ENCODE data around the gene SEC14L5.

The SEC14L5 gene

GRCh38 chr16:5015351-5015750, 57.2 kb downstream of the SEC14L5 start:
- Histone ChIP-seq H4K8ac (ENCODE audit: low read depth, low read length) (no peak overlapping the region), H3K4me1 (ENCODE audit: control insufficient read depth in 2 of 2, insufficient read depth in 1 of 2, low read depth in 1 of 2, low read length in 2 of 2) (no peaks in the 10 kb centered on the region), H3K79me1 (ENCODE audit: low read depth, low read length) (no peaks in the 10 kb centered on the region), H3K4ac (ENCODE audit: low read length) (no peak overlapping the region), H3K36me3 (replicated peaks in 1 of 2; ENCODE audit: control insufficient read depth in 2 of 2, insufficient read depth in 2 of 2, low read length in 2 of 2) (no peaks in the 10 kb centered on the region), H3K23ac (ENCODE audit: low read depth, low read length, poor library complexity) (no peak overlapping the region), H2BK5ac (ENCODE audit: low read length) (no peak overlapping the region), H3K9ac (ENCODE audit: low read depth, low read length, poor library complexity) (no peak overlapping the region), H2BK120ac (ENCODE audit: low read depth, low read length) (no peak overlapping the region), H3K4me3 (ENCODE audit: low read length in 2 of 2) (no peak overlapping the region), H2AFZ (ENCODE audit: low read length) (no peak overlapping the region), H3K4me2 (ENCODE audit: insufficient read depth, low read length, poor library complexity, severe bottlenecking) (no peak overlapping the region), H3K9me3 (replicated peaks in 1 of 2; ENCODE audit: control insufficient read depth in 2 of 2, insufficient read depth in 1 of 2, low read depth in 1 of 2, low read length in 2 of 2) (peaks cover 0 to 1% of the 10 kb centered on the region in 2 donors), H4K91ac (ENCODE audit: low read depth, low read length, poor library complexity) (no peak overlapping the region), H2BK12ac (ENCODE audit: low read length) (no peak overlapping the region), H3K27me3 (ENCODE audit: control insufficient read depth in 3 of 3, insufficient read depth in 3 of 3, low read depth in 1 of 3, low read length in 3 of 3) (peaks cover 0 to 23% (median 0%) of the 10 kb centered on the region in 3 experiments), H3K27ac (replicated peaks; ENCODE audit: low read length) (no peak overlapping the region), H2AK5ac (ENCODE audit: low read depth, low read length) (no peak overlapping the region), H3K18ac (ENCODE audit: low read length) (no peak overlapping the region), H3K14ac (ENCODE audit: low read length) (no peak overlapping the region), H2BK15ac (ENCODE audit: low read length) (no peak overlapping the region)
- no CpG with 5 or more reads among the region's 4 CpGs for WGBS, 2 donors (ENCODE audit: extremely low coverage in 2 of 2, insufficient read length in 2 of 2, insufficient replicate concordance in 1 of 2)
- DNase-seq (ENCODE audit: low spot score) = no peak

GRCh38 chr16:5015887-5016286, 57.8 kb downstream of the SEC14L5 start:
- Histone ChIP-seq H3K4me1 (ENCODE audit: control insufficient read depth in 2 of 2, insufficient read depth in 1 of 2, low read depth in 1 of 2, low read length in 2 of 2) (no peaks in the 10 kb centered on the region), H3K18ac (ENCODE audit: low read length) (no peak overlapping the region), H3K4me2 (ENCODE audit: insufficient read depth, low read length, poor library complexity, severe bottlenecking) (no peak overlapping the region), H3K23ac (ENCODE audit: low read depth, low read length, poor library complexity) (no peak overlapping the region), H3K36me3 (replicated peaks in 1 of 2; ENCODE audit: control insufficient read depth in 2 of 2, insufficient read depth in 2 of 2, low read length in 2 of 2) (no peaks in the 10 kb centered on the region), H3K27me3 (ENCODE audit: control insufficient read depth in 3 of 3, insufficient read depth in 3 of 3, low read depth in 1 of 3, low read length in 3 of 3) (peaks cover 0 to 19% (median 0%) of the 10 kb centered on the region in 3 experiments), H4K91ac (ENCODE audit: low read depth, low read length, poor library complexity) (peak overlapping the region; percentile 53), H3K4ac (ENCODE audit: low read length) (no peak overlapping the region), H2BK5ac (ENCODE audit: low read length) (no peak overlapping the region), H4K8ac (ENCODE audit: low read depth, low read length) (no peak overlapping the region), H2BK120ac (ENCODE audit: low read depth, low read length) (no peak overlapping the region), H3K27ac (replicated peaks; ENCODE audit: low read length) (no peak overlapping the region), H3K9me3 (replicated peaks in 1 of 2; ENCODE audit: control insufficient read depth in 2 of 2, insufficient read depth in 1 of 2, low read depth in 1 of 2, low read length in 2 of 2) (peaks cover 0 to 1% of the 10 kb centered on the region in 2 donors), H2BK15ac (ENCODE audit: low read length) (no peak overlapping the region), H3K4me3 (ENCODE audit: low read length in 2 of 2) (no peak overlapping the region), H2AK5ac (ENCODE audit: low read depth, low read length) (peak overlapping the region; percentile 82), H3K79me1 (ENCODE audit: low read depth, low read length) (no peaks in the 10 kb centered on the region), H3K9ac (ENCODE audit: low read depth, low read length, poor library complexity) (no peak overlapping the region), H2BK12ac (ENCODE audit: low read length) (no peak overlapping the region), H2AFZ (ENCODE audit: low read length) (no peak overlapping the region), H3K14ac (ENCODE audit: low read length) (no peak overlapping the region)
- no peak for DNase-seq (ENCODE audit: low spot score)
- no CpG with 5 or more reads among the region's 4 CpGs for WGBS, 2 donors (ENCODE audit: extremely low coverage in 2 of 2, insufficient read length in 2 of 2, insufficient replicate concordance in 1 of 2)

GRCh38 chr16:5016967-5017677, 59.0 kb downstream of the SEC14L5 start:
- Histone ChIP-seq H3K9ac (ENCODE audit: low read depth, low read length, poor library complexity) (no peak overlapping the region), H2BK5ac (ENCODE audit: low read length) (no peak overlapping the region), H3K27ac (replicated peaks; ENCODE audit: low read length) (no peak overlapping the region), H3K4me2 (ENCODE audit: insufficient read depth, low read length, poor library complexity, severe bottlenecking) (no peak overlapping the region), H3K36me3 (replicated peaks in 1 of 2; ENCODE audit: control insufficient read depth in 2 of 2, insufficient read depth in 2 of 2, low read length in 2 of 2) (no peaks in the 10 kb centered on the region), H2BK15ac (ENCODE audit: low read length) (no peak overlapping the region), H3K27me3 (ENCODE audit: control insufficient read depth in 3 of 3, insufficient read depth in 3 of 3, low read depth in 1 of 3, low read length in 3 of 3) (peaks cover 0 to 9% (median 0%) of the 10 kb centered on the region in 3 experiments), H3K9me3 (replicated peaks in 1 of 2; ENCODE audit: control insufficient read depth in 2 of 2, insufficient read depth in 1 of 2, low read depth in 1 of 2, low read length in 2 of 2) (peaks cover 0 to 1% of the 10 kb centered on the region in 2 donors), H2BK120ac (ENCODE audit: low read depth, low read length) (no peak overlapping the region), H4K91ac (ENCODE audit: low read depth, low read length, poor library complexity) (no peak overlapping the region), H3K4me1 (ENCODE audit: control insufficient read depth in 2 of 2, insufficient read depth in 1 of 2, low read depth in 1 of 2, low read length in 2 of 2) (no peaks in the 10 kb centered on the region), H2AFZ (ENCODE audit: low read length) (no peak overlapping the region), H3K23ac (ENCODE audit: low read depth, low read length, poor library complexity) (no peak overlapping the region), H2AK5ac (ENCODE audit: low read depth, low read length) (no peak overlapping the region), H3K4me3 (ENCODE audit: low read length in 2 of 2) (no peak overlapping the region), H2BK12ac (ENCODE audit: low read length) (no peak overlapping the region), H3K79me1 (ENCODE audit: low read depth, low read length) (no peaks in the 10 kb centered on the region), H3K18ac (ENCODE audit: low read length) (no peak overlapping the region), H3K4ac (ENCODE audit: low read length) (no peak overlapping the region), H3K14ac (ENCODE audit: low read length) (no peak overlapping the region), H4K8ac (ENCODE audit: low read depth, low read length) (no peak overlapping the region)
- no CpG with 5 or more reads among the region's 6 CpGs for WGBS, 2 donors (ENCODE audit: extremely low coverage in 2 of 2, insufficient read length in 2 of 2, insufficient replicate concordance in 1 of 2)
- no peak for DNase-seq (ENCODE audit: low spot score)

- H3K36me3 ChIP-seq (replicated peaks in 1 of 2; ENCODE audit: control insufficient read depth in 2 of 2, insufficient read depth in 2 of 2, low read length in 2 of 2) = no peaks in the 10 kb centered on the region
- no peak overlapping the region for H2BK15ac ChIP-seq (ENCODE audit: low read length)
- WGBS, 2 donors (ENCODE audit: extremely low coverage in 2 of 2, insufficient read length in 2 of 2, insufficient replicate concordance in 1 of 2) = no CpG with 5 or more reads among the region's 5 CpGs
These were observed 59.5 kb downstream of the SEC14L5 start for GRCh38 chr16:5017678-5017969.

More at GRCh38 chr16:5017678-5017969, 59.5 kb downstream of the SEC14L5 start:
- H3K23ac ChIP-seq (ENCODE audit: low read depth, low read length, poor library complexity) = no peak overlapping the region
- no peak overlapping the region for H3K4ac ChIP-seq (ENCODE audit: low read length)
- H3K4me2 ChIP-seq (ENCODE audit: insufficient read depth, low read length, poor library complexity, severe bottlenecking) = no peak overlapping the region
- H2BK5ac ChIP-seq (ENCODE audit: low read length) = no peak overlapping the region
- no peak overlapping the region for H4K8ac ChIP-seq (ENCODE audit: low read depth, low read length)
- no peak overlapping the region for H2BK12ac ChIP-seq (ENCODE audit: low read length)
- H3K14ac ChIP-seq (ENCODE audit: low read length) = no peak overlapping the region
- peaks cover 0 to 1% of the 10 kb centered on the region in 2 donors for H3K9me3 ChIP-seq (replicated peaks in 1 of 2; ENCODE audit: control insufficient read depth in 2 of 2, insufficient read depth in 1 of 2, low read depth in 1 of 2, low read length in 2 of 2)
- H3K9ac ChIP-seq (ENCODE audit: low read depth, low read length, poor library complexity) = no peak overlapping the region
- H3K4me1 ChIP-seq (ENCODE audit: control insufficient read depth in 2 of 2, insufficient read depth in 1 of 2, low read depth in 1 of 2, low read length in 2 of 2) = no peaks in the 10 kb centered on the region
- no peak overlapping the region for H3K18ac ChIP-seq (ENCODE audit: low read length)
- DNase-seq (ENCODE audit: low spot score) = no peak
- no peak overlapping the region for H3K27ac ChIP-seq (replicated peaks; ENCODE audit: low read length)
- H3K27me3 ChIP-seq (ENCODE audit: control insufficient read depth in 3 of 3, insufficient read depth in 3 of 3, low read depth in 1 of 3, low read length in 3 of 3) = peaks cover 0 to 6% (median 0%) of the 10 kb centered on the region in 3 experiments
- no peak overlapping the region for H2AFZ ChIP-seq (ENCODE audit: low read length)
- H3K79me1 ChIP-seq (ENCODE audit: low read depth, low read length) = no peaks in the 10 kb centered on the region
- H4K91ac ChIP-seq (ENCODE audit: low read depth, low read length, poor library complexity) = no peak overlapping the region
- no peak overlapping the region for H2BK120ac ChIP-seq (ENCODE audit: low read depth, low read length)
- no peak overlapping the region for H2AK5ac ChIP-seq (ENCODE audit: low read depth, low read length)
- H3K4me3 ChIP-seq (ENCODE audit: low read length in 2 of 2) = no peak overlapping the region
